NCI-H1092 (cell line): ENCODE measurements around the gene TACC2.
"Not testable (repeated sequence)": the region's sequence is repeated elsewhere in the genome, so short reads cannot be mapped to it uniquely, and the experiment has no call there.

Experiments
- DNase-seq: peaks from one replicate; lab custom pipeline; 2025; lab: John Stamatoyannopoulos, UW

TACC2 gene, protein sequence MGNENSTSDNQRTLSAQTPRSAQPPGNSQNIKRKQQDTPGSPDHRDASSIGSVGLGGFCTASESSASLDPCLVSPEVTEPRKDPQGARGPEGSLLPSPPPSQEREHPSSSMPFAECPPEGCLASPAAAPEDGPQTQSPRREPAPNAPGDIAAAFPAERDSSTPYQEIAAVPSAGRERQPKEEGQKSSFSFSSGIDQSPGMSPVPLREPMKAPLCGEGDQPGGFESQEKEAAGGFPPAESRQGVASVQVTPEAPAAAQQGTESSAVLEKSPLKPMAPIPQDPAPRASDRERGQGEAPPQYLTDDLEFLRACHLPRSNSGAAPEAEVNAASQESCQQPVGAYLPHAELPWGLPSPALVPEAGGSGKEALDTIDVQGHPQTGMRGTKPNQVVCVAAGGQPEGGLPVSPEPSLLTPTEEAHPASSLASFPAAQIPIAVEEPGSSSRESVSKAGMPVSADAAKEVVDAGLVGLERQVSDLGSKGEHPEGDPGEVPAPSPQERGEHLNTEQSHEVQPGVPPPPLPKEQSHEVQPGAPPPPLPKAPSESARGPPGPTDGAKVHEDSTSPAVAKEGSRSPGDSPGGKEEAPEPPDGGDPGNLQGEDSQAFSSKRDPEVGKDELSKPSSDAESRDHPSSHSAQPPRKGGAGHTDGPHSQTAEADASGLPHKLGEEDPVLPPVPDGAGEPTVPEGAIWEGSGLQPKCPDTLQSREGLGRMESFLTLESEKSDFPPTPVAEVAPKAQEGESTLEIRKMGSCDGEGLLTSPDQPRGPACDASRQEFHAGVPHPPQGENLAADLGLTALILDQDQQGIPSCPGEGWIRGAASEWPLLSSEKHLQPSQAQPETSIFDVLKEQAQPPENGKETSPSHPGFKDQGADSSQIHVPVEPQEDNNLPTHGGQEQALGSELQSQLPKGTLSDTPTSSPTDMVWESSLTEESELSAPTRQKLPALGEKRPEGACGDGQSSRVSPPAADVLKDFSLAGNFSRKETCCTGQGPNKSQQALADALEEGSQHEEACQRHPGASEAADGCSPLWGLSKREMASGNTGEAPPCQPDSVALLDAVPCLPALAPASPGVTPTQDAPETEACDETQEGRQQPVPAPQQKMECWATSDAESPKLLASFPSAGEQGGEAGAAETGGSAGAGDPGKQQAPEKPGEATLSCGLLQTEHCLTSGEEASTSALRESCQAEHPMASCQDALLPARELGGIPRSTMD (N-terminal part only)

GRCh38 chr10:121988361-121989324 lies at the start of gene TACC2:
Gene TACC2, plus strand, starts transcription at chr10:121989163. Its CDS starts 32,819 bp downstream, at chr10:122021982.
- no peak for DNase-seq

DNA sequence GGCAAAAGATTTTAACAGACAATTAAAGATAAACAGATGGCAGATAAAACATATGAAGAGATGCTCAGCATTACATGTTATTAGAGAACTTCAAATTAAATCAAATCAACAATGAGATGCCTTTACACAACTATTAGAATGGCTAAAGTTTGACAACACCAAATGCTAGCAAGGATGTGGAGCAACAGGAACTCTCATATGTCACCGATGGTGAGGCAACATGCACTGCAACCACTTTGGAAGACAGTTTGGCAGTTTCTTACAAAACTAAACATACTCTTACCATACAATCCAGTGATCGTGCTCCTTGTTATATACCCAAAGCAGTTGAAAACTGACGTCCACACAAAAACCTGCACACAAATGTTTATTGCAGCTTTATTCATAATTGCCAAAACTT lies 47.4 kb upstream of the TACC2 start:
- DNase-seq: no peak

- DNase-seq: no peak
Measured at GRCh38 chr10:121942749-121943416, 46.1 kb upstream of the TACC2 start.

DNA sequence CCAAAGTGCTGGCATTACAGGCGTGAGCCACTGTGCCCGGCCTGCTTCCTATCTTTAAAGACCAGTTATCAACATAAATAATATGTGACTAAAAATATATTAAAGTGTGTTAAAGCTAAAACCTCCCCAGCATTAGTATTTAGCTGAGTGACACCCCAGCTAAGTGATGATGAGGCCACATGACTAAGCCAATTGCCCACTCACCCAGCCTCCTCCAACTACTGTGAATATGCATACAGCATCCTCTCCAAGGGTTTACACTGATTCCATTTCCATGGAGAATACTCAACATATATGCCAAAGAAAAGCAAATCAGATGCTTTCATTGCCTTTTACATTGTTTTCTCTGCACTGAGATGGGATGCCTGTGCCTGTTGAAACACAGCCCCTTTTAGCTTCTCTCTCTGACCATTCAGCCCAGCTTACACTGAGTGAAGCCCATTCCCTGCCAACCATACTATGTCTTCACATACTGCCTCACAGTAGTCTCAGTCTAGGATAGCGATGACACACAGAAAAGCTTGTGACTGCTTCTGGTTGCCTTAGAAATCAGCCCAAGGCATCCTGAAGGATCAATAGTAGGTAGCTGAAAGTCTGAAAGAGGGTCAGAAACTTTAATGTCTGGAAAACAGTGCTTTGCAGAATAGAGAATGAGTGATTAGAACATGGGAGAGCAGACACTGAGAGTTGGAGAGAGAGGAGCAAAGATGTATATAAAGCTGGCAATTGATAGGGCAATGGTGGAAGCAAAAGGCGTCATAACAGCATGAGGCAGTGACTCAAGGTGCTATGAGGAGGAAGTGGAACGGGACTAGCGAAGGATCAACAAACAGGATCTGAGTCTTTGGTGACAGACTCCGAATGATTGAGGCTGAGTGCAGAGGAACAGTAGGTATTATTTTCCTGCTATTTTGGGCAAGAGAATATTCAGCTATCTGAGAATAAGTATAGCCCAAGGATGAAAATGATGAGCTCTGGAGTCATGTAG lies 41.3 kb upstream of the TACC2 start:
- no peak for DNase-seq

DNA sequence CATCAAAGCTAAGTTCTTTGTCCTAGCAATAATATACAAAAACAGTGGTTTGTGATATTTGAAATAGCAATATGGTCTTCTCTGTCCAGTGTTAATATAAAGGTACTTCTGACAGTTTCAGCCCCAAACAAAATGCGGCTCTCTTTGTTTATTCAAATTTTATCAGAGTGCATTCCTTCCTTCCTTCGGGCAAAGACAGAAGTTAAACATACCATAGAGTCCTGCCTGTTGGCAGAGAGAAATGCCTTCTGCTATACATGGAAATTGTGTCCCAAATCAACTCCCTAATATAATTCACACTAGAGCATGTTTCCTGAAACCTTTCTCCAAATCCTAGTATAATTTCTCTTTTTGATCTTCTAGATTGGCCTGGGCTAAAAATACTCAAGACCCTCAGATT lies 39.9 kb upstream of the TACC2 start:
- DNase-seq: no peak

GRCh38 chr10:121949451-121949850 lies 39.5 kb upstream of the TACC2 start:
- DNase-seq: no peak

DNA sequence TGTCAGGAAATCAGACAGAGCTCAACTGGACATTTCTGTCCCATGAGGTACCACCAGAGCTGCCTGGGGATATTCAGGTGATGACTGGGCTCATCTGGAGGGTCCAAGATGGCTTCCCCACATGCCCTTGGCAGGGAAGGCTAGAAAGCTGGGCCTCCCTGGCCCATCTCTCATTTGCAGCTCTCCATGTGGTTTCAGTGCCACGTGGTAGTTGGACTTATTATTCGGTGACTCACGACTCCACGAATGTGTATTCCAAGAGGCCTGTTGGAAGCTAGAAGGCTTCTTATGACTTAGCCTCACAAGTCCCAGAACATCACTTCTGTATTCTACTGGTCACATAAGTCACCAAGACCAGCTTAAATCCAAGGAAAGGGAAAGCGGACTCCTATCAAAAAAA lies 36.7 kb upstream of the TACC2 start:
- no peak for DNase-seq

- DNase-seq: no peak
Measured at GRCh38 chr10:121956111-121957061, 32.6 kb upstream of the TACC2 start.

DNA sequence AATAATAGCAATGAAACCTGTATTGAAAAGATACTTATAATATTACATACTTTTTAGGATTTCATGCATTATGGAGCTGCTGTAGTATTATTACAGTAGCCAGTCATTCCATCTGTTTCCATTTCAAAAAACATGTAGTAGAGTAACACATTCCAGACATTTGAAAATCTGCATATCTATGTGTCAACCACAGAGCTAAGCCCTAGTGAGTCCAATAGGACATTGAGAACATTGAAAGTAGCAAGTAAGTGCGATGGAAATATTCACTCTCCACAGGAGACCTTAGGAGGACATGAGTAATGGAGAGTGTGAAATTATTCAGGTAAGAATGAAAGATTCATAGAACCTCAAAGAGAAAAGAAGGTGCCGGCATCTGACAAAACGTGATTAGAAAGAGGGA lies 29.3 kb upstream of the TACC2 start:
- no peak for DNase-seq

DNA sequence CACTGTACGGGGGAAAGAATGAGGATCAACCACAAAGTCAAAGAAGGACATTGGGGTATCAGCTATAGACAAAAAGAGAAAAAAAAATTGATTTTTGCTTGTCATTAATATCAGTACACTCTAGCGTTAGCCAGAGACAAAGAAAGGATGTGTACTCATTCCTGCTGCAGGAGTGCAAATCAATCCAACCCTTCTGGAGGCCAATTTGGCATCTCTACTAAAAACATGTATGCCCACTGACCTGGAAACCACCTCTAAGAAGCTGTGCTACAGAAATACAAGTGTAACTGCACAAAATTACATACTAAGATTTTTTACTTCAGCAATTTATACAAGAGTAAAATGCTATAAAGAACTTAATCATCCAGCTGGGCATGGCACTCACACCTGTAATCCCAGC lies 27.5 kb upstream of the TACC2 start:
- DNase-seq: no peak

DNA sequence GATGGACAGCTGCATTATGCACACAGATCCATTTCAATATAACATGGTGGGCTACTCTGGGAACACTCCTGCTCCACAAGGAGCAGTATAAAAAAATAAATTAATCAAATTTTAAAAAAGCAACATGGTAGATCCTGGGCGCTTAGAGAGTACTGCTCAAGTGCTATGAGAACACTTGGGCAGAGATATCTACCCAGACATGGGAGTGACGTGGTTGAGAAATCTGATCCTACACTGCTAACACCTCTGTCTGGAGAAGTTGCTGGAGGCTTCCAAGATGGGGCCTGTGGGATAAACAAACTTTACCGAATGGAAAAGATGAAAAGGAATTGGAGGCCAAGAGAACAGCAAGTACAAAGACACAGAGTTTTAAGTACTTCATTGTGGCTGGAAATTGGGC lies 23.0 kb upstream of the TACC2 start:
- no peak for DNase-seq

DNA sequence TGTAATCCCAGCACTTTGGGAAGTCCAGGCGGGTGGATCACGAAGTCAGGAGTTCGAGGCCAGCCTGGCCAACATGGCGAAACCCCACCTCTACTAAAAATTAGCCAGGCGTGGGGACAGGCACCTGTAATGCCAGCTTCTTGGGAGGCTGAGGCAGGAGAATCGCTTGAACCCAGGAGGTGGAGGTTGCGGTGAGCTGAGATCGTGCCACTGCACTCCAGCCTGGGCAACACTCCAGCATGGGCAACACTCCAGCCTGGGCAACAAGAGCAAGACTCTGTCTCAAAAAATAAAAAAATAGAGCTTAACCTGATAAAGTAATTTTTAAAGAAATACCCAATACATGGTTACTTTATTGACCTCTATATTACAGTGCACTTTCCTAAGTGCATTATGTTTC lies 19.9 kb upstream of the TACC2 start:
- DNase-seq: not testable (repeated sequence)

GRCh38 chr10:121974019-121974534 lies 14.9 kb upstream of the TACC2 start:
- DNase-seq: no peak

GRCh38 chr10:121974535-121975294 lies 14.2 kb upstream of the TACC2 start, which contains the start of gene NSMCE4A:
Gene NSMCE4A, minus strand, starts transcription at chr10:121975217. Its CDS starts 52 bp downstream, at chr10:121975165.
- peak; percentile 50 for DNase-seq

DNA sequence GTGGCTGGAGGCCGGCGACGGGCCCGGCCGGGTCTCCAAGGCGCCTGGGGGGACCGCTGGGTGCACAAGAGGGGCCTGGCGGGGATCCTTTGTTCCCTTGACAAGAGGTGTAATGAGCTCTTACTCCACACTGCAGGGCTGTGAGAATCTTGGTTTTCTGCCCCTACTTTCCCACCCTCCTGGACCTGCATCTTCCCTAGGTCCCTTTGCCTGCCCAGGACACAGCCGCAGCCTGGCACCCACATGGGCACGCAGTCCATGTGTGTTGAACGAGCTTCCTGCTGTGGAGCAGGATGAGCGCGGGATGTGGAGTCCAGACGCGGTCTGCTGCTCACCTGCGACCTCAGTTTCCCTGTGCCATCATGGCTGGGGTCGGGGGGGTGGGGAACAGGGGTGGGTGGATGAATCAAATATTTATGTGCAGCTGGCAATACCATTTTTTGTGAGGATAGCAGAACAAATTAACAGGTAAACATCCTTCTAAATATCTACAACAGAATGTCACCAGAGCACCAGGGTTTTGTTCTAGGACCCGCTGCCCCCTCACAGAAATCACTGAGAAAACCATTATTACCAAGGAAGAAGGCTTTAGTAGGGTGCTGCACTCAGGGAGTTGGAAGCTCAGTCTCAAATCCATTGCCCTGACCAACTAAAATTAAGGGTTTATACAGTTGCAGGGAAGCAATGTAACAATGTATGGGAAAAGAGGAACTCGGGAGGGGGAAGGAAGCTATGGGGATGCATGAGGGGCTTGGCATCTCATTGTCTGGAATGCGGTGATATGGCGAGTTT lies 13.5 kb upstream of the TACC2 start:
- DNase-seq: no peak

DNA sequence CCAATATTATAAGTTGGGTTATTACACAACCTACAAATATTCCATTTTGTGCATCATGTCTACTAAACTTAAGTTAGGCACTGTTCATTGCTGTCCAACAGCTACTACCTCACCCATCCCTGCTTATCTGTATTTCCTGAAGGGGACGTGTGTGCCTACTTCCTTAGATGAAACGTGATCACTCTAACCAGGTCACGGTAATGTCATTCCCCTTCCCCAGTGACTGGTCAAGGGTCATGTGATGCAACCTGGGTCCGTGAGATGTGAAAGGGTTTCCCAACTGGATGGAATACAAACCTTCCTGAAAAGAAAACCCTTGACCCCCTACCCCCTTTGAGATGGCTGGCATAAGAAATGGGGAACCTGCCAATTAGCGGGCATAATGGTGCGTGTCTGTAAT lies 12.4 kb upstream of the TACC2 start:
- no peak for DNase-seq
